Adipocyte (in vitro differentiated cells): Measurements from ENCODE around the gene RNF213.

Experiments used
- DNase-seq: peaks from one replicate; pipeline ENCODE4 v3.0.0-alpha.2; 2015; ENCODE audit warnings: low read depth
- H3K27me3 ChIP-seq: replicated peaks from 2 replicates; pipeline ENCODE4 v1.7.0; 2013; ENCODE audit warnings: mild to moderate bottlenecking, low read length, moderate library complexity; ENCODE audit not compliant: control insufficient read depth, insufficient read depth
- H3K36me3 ChIP-seq: 2 replicates; pipeline ENCODE4 v1.7.0; 2013; ENCODE audit warnings: low read length, mild to moderate bottlenecking, moderate library complexity; ENCODE audit not compliant: control insufficient read depth, insufficient read depth, severe bottlenecking
- H3K4me1 ChIP-seq: 2 replicates; pipeline ENCODE4 v1.7.0; 2013; ENCODE audit warnings: mild to moderate bottlenecking, low read length, moderate library complexity; ENCODE audit not compliant: control insufficient read depth, insufficient read depth
- H3K4me3 ChIP-seq: 2 replicates; pipeline ENCODE4 v1.7.0; 2013; ENCODE audit warnings: mild to moderate bottlenecking, low read length, moderate library complexity
- H3K9ac ChIP-seq: 2 replicates; pipeline ENCODE4 v1.7.0; 2013; ENCODE audit warnings: mild to moderate bottlenecking, low read length, moderate library complexity
- H3K9me3 ChIP-seq: 2 replicates; pipeline ENCODE4 v1.7.0; 2013; ENCODE audit warnings: mild to moderate bottlenecking, low read length, moderate library complexity; ENCODE audit not compliant: control insufficient read depth

The RNF213 gene

GRCh38 chr17:80416260-80416939 is 155.7 kb downstream of the RNF213 start:
- Histone ChIP-seq H3K4me3 (peak overlapping the region; percentile 100), H3K36me3 (peaks cover 9% of the 10 kb centered on the region), H3K27me3 (no peaks in the 10 kb centered on the region), H3K9me3 (no peaks in the 10 kb centered on the region), H3K9ac (peak overlapping the region; percentile 96), H3K4me1 (peaks cover 16% of the 10 kb centered on the region)
- DNase-seq = no peak

GRCh38 chr17:80416940-80417293 is 156.3 kb downstream of the RNF213 start:
- DNase-seq = no peak
- peaks cover 16% of the 10 kb centered on the region for H3K4me1 ChIP-seq
- no peak overlapping the region for H3K9ac ChIP-seq
- no peaks in the 10 kb centered on the region for H3K9me3 ChIP-seq
- H3K27me3 ChIP-seq = no peaks in the 10 kb centered on the region
- peaks cover 9% of the 10 kb centered on the region for H3K36me3 ChIP-seq
- H3K4me3 ChIP-seq = no peak overlapping the region

- no peaks in the 10 kb centered on the region for H3K27me3 ChIP-seq
- peak; percentile 7 for DNase-seq
- peaks cover 9% of the 10 kb centered on the region for H3K36me3 ChIP-seq
- H3K9ac ChIP-seq = no peak overlapping the region
- no peaks in the 10 kb centered on the region for H3K9me3 ChIP-seq
- H3K4me1 ChIP-seq = peaks cover 15% of the 10 kb centered on the region
- H3K4me3 ChIP-seq = no peak overlapping the region
Measured at GRCh38 chr17:80418589-80418988, 157.9 kb downstream of the RNF213 start.

GRCh38 chr17:80419255-80419654 is 158.6 kb downstream of the RNF213 start:
- H3K36me3 ChIP-seq = peaks cover 9% of the 10 kb centered on the region
- no peak for DNase-seq
- no peaks in the 10 kb centered on the region for H3K9me3 ChIP-seq
- H3K4me1 ChIP-seq = peaks cover 8% of the 10 kb centered on the region
- no peaks in the 10 kb centered on the region for H3K27me3 ChIP-seq
- H3K9ac ChIP-seq = no peak overlapping the region
- H3K4me3 ChIP-seq = no peak overlapping the region

GRCh38 chr17:80421381-80422090 is 160.9 kb downstream of the RNF213 start:
- Histone ChIP-seq H3K27me3 (no peaks in the 10 kb centered on the region), H3K4me3 (no peak overlapping the region), H3K36me3 (peaks cover 9% of the 10 kb centered on the region), H3K9ac (no peak overlapping the region), H3K9me3 (no peaks in the 10 kb centered on the region), H3K4me1 (no peaks in the 10 kb centered on the region)
- no peak for DNase-seq

GRCh38 chr17:80422276-80422675 is 161.6 kb downstream of the RNF213 start:
- peaks cover 9% of the 10 kb centered on the region for H3K36me3 ChIP-seq
- no peaks in the 10 kb centered on the region for H3K9me3 ChIP-seq
- no peaks in the 10 kb centered on the region for H3K27me3 ChIP-seq
- no peak overlapping the region for H3K4me3 ChIP-seq
- H3K9ac ChIP-seq = no peak overlapping the region
- DNase-seq = no peak
- H3K4me1 ChIP-seq = no peaks in the 10 kb centered on the region

- no peak overlapping the region for H3K4me3 ChIP-seq
- H3K4me1 ChIP-seq = no peaks in the 10 kb centered on the region
- no peaks in the 10 kb centered on the region for H3K9me3 ChIP-seq
- peaks cover 9% of the 10 kb centered on the region for H3K36me3 ChIP-seq
- H3K9ac ChIP-seq = no peak overlapping the region
- no peak for DNase-seq
- no peaks in the 10 kb centered on the region for H3K27me3 ChIP-seq
Measured at GRCh38 chr17:80422981-80423380, 162.3 kb downstream of the RNF213 start.

GRCh38 chr17:80423536-80424225 is 163.0 kb downstream of the RNF213 start:
- Histone ChIP-seq H3K9me3 (no peaks in the 10 kb centered on the region), H3K9ac (no peak overlapping the region), H3K4me3 (no peak overlapping the region), H3K27me3 (no peaks in the 10 kb centered on the region), H3K36me3 (peaks cover 12% of the 10 kb centered on the region), H3K4me1 (no peaks in the 10 kb centered on the region)
- DNase-seq = no peak

GRCh38 chr17:80424261-80424660 is 163.6 kb downstream of the RNF213 start:
- peaks cover 15% of the 10 kb centered on the region for H3K36me3 ChIP-seq
- DNase-seq = no peak
- no peaks in the 10 kb centered on the region for H3K4me1 ChIP-seq
- no peaks in the 10 kb centered on the region for H3K27me3 ChIP-seq
- no peak overlapping the region for H3K9ac ChIP-seq
- no peaks in the 10 kb centered on the region for H3K9me3 ChIP-seq
- no peak overlapping the region for H3K4me3 ChIP-seq

GRCh38 chr17:80424878-80425765 is 164.5 kb downstream of the RNF213 start:
- no peaks in the 10 kb centered on the region for H3K27me3 ChIP-seq
- no peaks in the 10 kb centered on the region for H3K4me1 ChIP-seq
- H3K9me3 ChIP-seq = no peaks in the 10 kb centered on the region
- H3K9ac ChIP-seq = no peak overlapping the region
- no peak for DNase-seq
- H3K4me3 ChIP-seq = no peak overlapping the region
- H3K36me3 ChIP-seq = peaks cover 12% of the 10 kb centered on the region
